ENCODE results near the gene MS4A15. TPM values are rescaled to one million over a fixed set of nuclear protein-coding genes. Genes with fewer than 3 reads are reported as not detected.

MS4A15 gene
- polyA plus RNA-seq, 1 experiment: not detected

DNA sequence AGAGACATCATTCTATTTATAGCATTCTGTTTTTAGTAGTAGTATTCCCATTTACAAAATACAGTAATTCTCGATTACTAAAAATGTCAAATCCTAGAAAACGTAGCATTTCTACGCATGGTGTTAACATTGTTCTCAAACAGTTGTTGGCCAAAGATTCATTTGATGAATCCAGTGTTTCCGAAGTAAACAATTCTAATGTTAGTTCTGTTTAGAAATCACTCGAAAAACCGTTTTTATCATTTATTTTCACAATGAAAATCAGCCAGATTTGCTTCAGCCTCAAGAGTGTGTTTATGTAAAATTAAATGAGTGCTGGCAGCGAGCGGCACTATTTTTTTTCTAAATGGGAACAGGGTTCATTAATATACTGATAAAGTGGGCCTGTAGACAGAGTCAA is 25.1 kb upstream of the MS4A15 start:
- H3K4me3 ChIP-seq (ENCODE audit: low read depth, low read length): no peak overlapping the region
- H3K27me3 ChIP-seq (ENCODE audit: control insufficient read depth, insufficient read depth, low read length): no peaks in the 10 kb centered on the region
- H3K36me3 ChIP-seq (ENCODE audit: control insufficient read depth, insufficient read depth, low read length): no peaks in the 10 kb centered on the region
- ChIA-PET POLR2A (no interaction called here), CTCF (interaction anchor here (0.6 kb wide), 1 partner anchor 1216 kb away, joined by 3 read pairs; no protein-coding TSS in a partner anchor)
- TF ChIP-seq, protein P1, sequence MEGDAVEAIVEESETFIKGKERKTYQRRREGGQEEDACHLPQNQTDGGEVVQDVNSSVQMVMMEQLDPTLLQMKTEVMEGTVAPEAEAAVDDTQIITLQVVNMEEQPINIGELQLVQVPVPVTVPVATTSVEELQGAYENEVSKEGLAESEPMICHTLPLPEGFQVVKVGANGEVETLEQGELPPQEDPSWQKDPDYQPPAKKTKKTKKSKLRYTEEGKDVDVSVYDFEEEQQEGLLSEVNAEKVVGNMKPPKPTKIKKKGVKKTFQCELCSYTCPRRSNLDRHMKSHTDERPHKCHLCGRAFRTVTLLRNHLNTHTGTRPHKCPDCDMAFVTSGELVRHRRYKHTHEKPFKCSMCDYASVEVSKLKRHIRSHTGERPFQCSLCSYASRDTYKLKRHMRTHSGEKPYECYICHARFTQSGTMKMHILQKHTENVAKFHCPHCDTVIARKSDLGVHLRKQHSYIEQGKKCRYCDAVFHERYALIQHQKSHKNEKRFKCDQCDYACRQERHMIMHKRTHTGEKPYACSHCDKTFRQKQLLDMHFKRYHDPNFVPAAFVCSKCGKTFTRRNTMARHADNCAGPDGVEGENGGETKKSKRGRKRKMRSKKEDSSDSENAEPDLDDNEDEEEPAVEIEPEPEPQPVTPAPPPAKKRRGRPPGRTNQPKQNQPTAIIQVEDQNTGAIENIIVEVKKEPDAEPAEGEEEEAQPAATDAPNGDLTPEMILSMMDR (IDR thresholded peaks at IDR 0.05; ENCODE audit: insufficient read depth, low read depth, low read length): no peak
- no peak for DNase-seq (ENCODE audit: low read depth)

DNA sequence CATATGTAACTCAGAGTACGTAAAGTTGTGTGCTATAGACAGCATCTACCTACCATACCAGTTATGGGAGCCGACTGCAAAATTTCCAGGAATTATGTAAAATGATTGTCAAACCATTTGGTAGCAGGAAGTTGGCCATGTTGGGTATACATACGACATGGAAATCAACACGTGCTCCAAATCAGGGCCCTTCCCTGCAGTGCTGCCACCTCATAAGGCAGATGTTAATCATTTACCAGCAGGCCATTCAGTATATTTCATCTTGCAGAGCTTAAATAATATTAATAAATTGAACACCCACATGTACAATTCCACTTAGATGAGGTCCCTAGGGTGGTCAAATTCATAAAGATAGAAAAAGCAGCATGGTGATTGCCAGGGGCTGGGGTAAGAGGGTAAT is 22.4 kb upstream of the MS4A15 start:
- H3K4me3 ChIP-seq (ENCODE audit: low read depth, low read length): no peak overlapping the region
- 0 out of 2 replicates have a peak, but pooled peaks cover 2% of the 10 kb centered on the region for H3K27me3 ChIP-seq (ENCODE audit: control insufficient read depth, insufficient read depth, low read length)
- no peaks in the 10 kb centered on the region for H3K36me3 ChIP-seq (ENCODE audit: control insufficient read depth, insufficient read depth, low read length)
- DNase-seq (ENCODE audit: low read depth): no peak
- ChIA-PET POLR2A (no interaction called here), CTCF (no interaction called here)
- TF ChIP-seq, protein P1 (IDR thresholded peaks at IDR 0.05; ENCODE audit: insufficient read depth, low read depth, low read length): no peak

GRCh38 chr11:60739114-60739513 is 17.6 kb upstream of the MS4A15 start:
- no peak for DNase-seq (ENCODE audit: low read depth)
- TF ChIP-seq, protein P1 (IDR thresholded peaks at IDR 0.05; ENCODE audit: insufficient read depth, low read depth, low read length): no peak
- Histone ChIP-seq H3K27me3 (ENCODE audit: control insufficient read depth, insufficient read depth, low read length) (0 out of 2 replicates have a peak, but pooled peaks cover 2% of the 10 kb centered on the region), H3K4me3 (ENCODE audit: low read depth, low read length) (no peak overlapping the region), H3K36me3 (ENCODE audit: control insufficient read depth, insufficient read depth, low read length) (no peaks in the 10 kb centered on the region)
- CTCF ChIA-PET: interaction anchor here (1.0 kb wide), 1 partner anchor 36 kb away, joined by 4 read pairs; no protein-coding TSS in a partner anchor
- POLR2A ChIA-PET: no interaction called here

DNA sequence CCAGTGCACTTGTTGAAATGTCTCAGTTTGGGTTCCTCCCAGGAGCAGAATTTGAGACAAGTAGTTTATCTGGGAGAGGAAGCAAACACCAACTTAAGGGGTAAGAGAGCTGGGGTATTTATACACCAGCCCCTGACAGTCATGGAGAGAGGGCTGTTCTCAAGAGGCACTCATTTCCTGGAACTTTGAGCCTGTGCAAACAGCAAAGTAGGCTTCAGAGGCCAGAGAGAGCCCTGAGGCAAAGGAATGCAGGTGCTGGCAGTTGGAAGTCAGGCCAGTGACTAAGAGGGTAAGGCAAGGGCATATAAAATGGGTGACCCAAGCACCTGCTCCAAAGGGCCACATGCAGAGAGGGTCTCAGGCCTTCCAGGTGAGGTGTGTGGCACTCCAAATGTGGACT is 16.1 kb upstream of the MS4A15 start:
- ChIA-PET CTCF (no interaction called here), POLR2A (no interaction called here)
- Histone ChIP-seq H3K36me3 (ENCODE audit: control insufficient read depth, insufficient read depth, low read length) (no peaks in the 10 kb centered on the region), H3K27me3 (ENCODE audit: control insufficient read depth, insufficient read depth, low read length) (0 out of 2 replicates have a peak, but pooled peaks cover 2% of the 10 kb centered on the region), H3K4me3 (ENCODE audit: low read depth, low read length) (no peak overlapping the region)
- DNase-seq (ENCODE audit: low read depth): no peak
- TF ChIP-seq, protein P1 (IDR thresholded peaks at IDR 0.05; ENCODE audit: insufficient read depth, low read depth, low read length): no peak

GRCh38 chr11:60741421-60741820 is 15.2 kb upstream of the MS4A15 start:
- no peak for DNase-seq (ENCODE audit: low read depth)
- POLR2A ChIA-PET: no interaction called here
- CTCF ChIA-PET: no interaction called here
- TF ChIP-seq, protein P1 (IDR thresholded peaks at IDR 0.05; ENCODE audit: insufficient read depth, low read depth, low read length): no peak
- H3K4me3 ChIP-seq (ENCODE audit: low read depth, low read length): no peak overlapping the region
- no peaks in the 10 kb centered on the region for H3K36me3 ChIP-seq (ENCODE audit: control insufficient read depth, insufficient read depth, low read length)
- H3K27me3 ChIP-seq (ENCODE audit: control insufficient read depth, insufficient read depth, low read length): 0 out of 2 replicates have a peak, but pooled peaks cover 2% of the 10 kb centered on the region

Data from BJ (cell line).